H1 (cell line): Measurements from ENCODE around the gene RALGAPA1. TPM values are rescaled to one million over a fixed set of nuclear protein-coding genes. Genes with fewer than 3 reads are reported as not detected.

Experiments used
- CTCF ChIA-PET: fragments of 300-600 bp; sonication (Branson Sonifier 250); formaldehyde crosslinking; loops from one replicate; lab custom pipeline; 2021; ENCODE audit not compliant: partially characterized antibody; lab: Charles Lee
- POLR2A ChIA-PET: fragments of 300-600 bp; sonication (Branson Sonifier 250); formaldehyde crosslinking; loops from one replicate; lab custom pipeline; 2021; ENCODE audit warnings: inconsistent platforms; ENCODE audit not compliant: partially characterized antibody; lab: Charles Lee
- DNase-seq, 2 experiments: peaks; one replicate each; pipeline versions ENCODE4 v3.0.0 to v3.0.0-alpha.2; 2010 to 2022; ENCODE audit warnings: low spot score in 2 of 2, low read depth in 1 of 2, mixed read lengths in 1 of 2
- FAIRE-seq: peaks from 2 replicates; lab custom pipeline; 2011; peaks lifted over from hg19 to GRCh38; lab: Jason Lieb, UNC
- H2AFZ ChIP-seq: 2 replicates; pipeline ENCODE4 v1.8.1; 2012; ENCODE audit warnings: low read length, inconsistent platforms
- H2AK5ac ChIP-seq: 2 replicates; pipeline ENCODE4 v1.6.1; 2013; ENCODE audit warnings: low read depth, low read length
- H2BK120ac ChIP-seq: replicated peaks from 2 replicates; pipeline ENCODE3; 2013; ENCODE audit warnings: low read depth, low read length, inconsistent platforms
- H2BK12ac ChIP-seq: 2 replicates; pipeline ENCODE4 v1.6.1; 2013; ENCODE audit warnings: low read depth, low read length
- H2BK15ac ChIP-seq: 2 replicates; pipeline ENCODE4 v1.6.1; 2013; ENCODE audit warnings: low read length
- H2BK20ac ChIP-seq: 2 replicates; pipeline ENCODE4 v1.6.1; 2013; ENCODE audit warnings: low read length
- H2BK5ac ChIP-seq: 2 replicates; pipeline ENCODE4 v1.6.1; 2013; ENCODE audit warnings: low read depth, low read length
- H3K14ac ChIP-seq: 2 replicates; pipeline ENCODE4 v1.6.1; 2013; ENCODE audit warnings: inconsistent platforms; ENCODE audit not compliant: insufficient read length
- H3K18ac ChIP-seq: 2 replicates; pipeline ENCODE4 v1.6.1; 2013; ENCODE audit warnings: low read length; ENCODE audit errors: extremely low read depth
- H3K23ac ChIP-seq: 2 replicates; pipeline ENCODE4 v1.6.1; 2013; ENCODE audit warnings: inconsistent platforms; ENCODE audit not compliant: insufficient read length
- H3K23me2 ChIP-seq: 2 replicates; pipeline ENCODE4 v1.6.1; 2013; ENCODE audit warnings: low read depth, low read length
- H3K27ac ChIP-seq: 2 replicates; pipeline ENCODE4 v1.6.1; 2011; ENCODE audit warnings: low read depth, low read length, inconsistent platforms
- H3K27me3 ChIP-seq, 4 experiments: replicated peaks in 1 of 4; 1 replicate in 1 of 4; 2 replicates in 3 of 4; pipeline versions ENCODE4 v1.6.1 to v1.8.1; 2011 to 2013; ENCODE audit warnings: low read length in 3 of 4, mild to moderate bottlenecking in 3 of 4, inconsistent platforms in 2 of 4, mixed read lengths in 2 of 4, moderate library complexity in 1 of 4; ENCODE audit not compliant: control insufficient read depth in 3 of 4, insufficient read depth in 3 of 4; ENCODE audit errors: extremely low read depth in 1 of 4
- H3K36me3 ChIP-seq, 4 experiments: 2 replicates each; pipeline versions ENCODE4 v1.6.1 to v1.8.1; 2011 to 2013; ENCODE audit warnings: mild to moderate bottlenecking in 4 of 4, low read length in 3 of 4, moderate library complexity in 2 of 4, control low read depth in 1 of 4, inconsistent platforms in 1 of 4; ENCODE audit not compliant: insufficient read depth in 4 of 4, control insufficient read depth in 2 of 4
- H3K4ac ChIP-seq: replicated peaks from 2 replicates; pipeline ENCODE3; 2013; ENCODE audit warnings: low read length, low read depth, mixed read lengths, inconsistent platforms; ENCODE audit not compliant: insufficient read length
- H3K4me1 ChIP-seq, 4 experiments: replicated peaks in 1 of 4; 1 replicate in 1 of 4; 2 replicates in 3 of 4; pipeline versions ENCODE4 v1.6.1 to v1.8.1; 2011 to 2013; ENCODE audit warnings: low read length in 3 of 4, inconsistent platforms in 2 of 4, mixed read lengths in 1 of 4; ENCODE audit not compliant: insufficient read depth in 4 of 4, control insufficient read depth in 3 of 4
- H3K4me2 ChIP-seq, 2 experiments: 2 replicates each; pipeline versions ENCODE4 v1.6.1 to v1.8.1; 2011 to 2013; ENCODE audit warnings: low read depth in 2 of 2, low read length in 2 of 2, control low read depth in 1 of 2, inconsistent platforms in 1 of 2, mild to moderate bottlenecking in 1 of 2; ENCODE audit not compliant: insufficient read depth in 1 of 2
- H3K4me3 ChIP-seq, 4 experiments: fragments of 200-600, 300-600 bp in 1 of 4; sonication (generic), shearing (Covaris generic), sonication (Bioruptor Twin) in 1 of 4; 2 replicates each; pipeline versions ENCODE4 v1.5.1 to v1.8.1; 2011 to 2016; ENCODE audit warnings: low read length in 4 of 4, low read depth in 3 of 4, control low read depth in 2 of 4, inconsistent platforms in 2 of 4, mild to moderate bottlenecking in 2 of 4, mixed read lengths in 1 of 4, moderate library complexity in 1 of 4; ENCODE audit not compliant: insufficient read depth in 2 of 4; ENCODE audit errors: extremely low read depth in 1 of 4
- H3K56ac ChIP-seq: replicated peaks from 2 replicates; pipeline ENCODE3; 2013; ENCODE audit warnings: low read depth, mild to moderate bottlenecking, mixed read lengths, low read length, inconsistent platforms; ENCODE audit not compliant: insufficient read length
- H3K79me1 ChIP-seq: 2 replicates; pipeline ENCODE4 v1.6.1; 2013; ENCODE audit warnings: low read depth, low read length, control low read depth
- H3K79me2 ChIP-seq, 2 experiments: 2 replicates each; pipeline versions ENCODE4 v1.6.1 to v1.8.1; 2012 to 2013; ENCODE audit warnings: low read length in 2 of 2, mild to moderate bottlenecking in 2 of 2, inconsistent platforms in 1 of 2; ENCODE audit not compliant: insufficient read depth in 2 of 2, control insufficient read depth in 1 of 2
- H3K9ac ChIP-seq, 4 experiments: replicated peaks in 1 of 4; 1 replicate in 1 of 4; 2 replicates in 3 of 4; pipeline versions ENCODE4 v1.6.1 to v1.8.1; 2011 to 2013; ENCODE audit warnings: low read depth in 3 of 4, low read length in 3 of 4, control low read depth in 2 of 4, mild to moderate bottlenecking in 2 of 4, moderate library complexity in 2 of 4, inconsistent platforms in 1 of 4; ENCODE audit errors: extremely low read depth in 1 of 4
- H3K9me3 ChIP-seq, 2 experiments: 2 replicates each; pipeline versions ENCODE4 v1.6.1 to v1.8.1; 2012 to 2013; ENCODE audit warnings: mild to moderate bottlenecking in 2 of 2, moderate library complexity in 2 of 2, control low read depth in 1 of 2, inconsistent platforms in 1 of 2, low read depth in 1 of 2, low read length in 1 of 2, mixed read lengths in 1 of 2; ENCODE audit not compliant: insufficient read depth in 2 of 2
- H4K20me1 ChIP-seq, 2 experiments: replicated peaks in 1 of 2; 2 replicates each; pipeline versions ENCODE3 to v1.8.1; 2011 to 2013; ENCODE audit warnings: inconsistent platforms in 2 of 2, low read length in 2 of 2, mild to moderate bottlenecking in 1 of 2; ENCODE audit not compliant: insufficient read depth in 2 of 2, control insufficient read depth in 1 of 2
- H4K5ac ChIP-seq: 2 replicates; pipeline ENCODE4 v1.6.1; 2013; ENCODE audit warnings: low read length, low read depth, mixed read lengths, inconsistent platforms; ENCODE audit not compliant: insufficient read length
- H4K8ac ChIP-seq: 2 replicates; pipeline ENCODE4 v1.8.0; 2013; ENCODE audit warnings: mild to moderate bottlenecking, moderate library complexity, low read length, inconsistent platforms; ENCODE audit not compliant: insufficient read depth; ENCODE audit errors: extremely low read depth
- H4K91ac ChIP-seq: replicated peaks from 2 replicates; pipeline ENCODE3; 2013; ENCODE audit warnings: low read length, mixed read lengths, inconsistent platforms; ENCODE audit not compliant: insufficient read length
- GABPA ChIP-seq: IDR thresholded peaks from 2 replicates; pipeline ENCODE4 v1.6.1; 2011; ENCODE audit warnings: mild to moderate bottlenecking, low read length, moderate library complexity, borderline replicate concordance; ENCODE audit not compliant: insufficient read depth
- GTF2F1 ChIP-seq: IDR thresholded peaks from 2 replicates; pipeline ENCODE4 v1.6.1; 2012; ENCODE audit warnings: low read depth, low read length, improper control_type of control experiment, borderline replicate concordance
- YY1 ChIP-seq: IDR thresholded peaks from 2 replicates; pipeline ENCODE4 v1.6.1; 2011; ENCODE audit warnings: low read depth, mild to moderate bottlenecking, low read length
- WGBS, 2 experiments: shearing (Covaris generic) in 1 of 2; methylation state at CpG; one replicate each; pipeline versions ENCODE4 v1.1.6 to v1.1.7; 2013 to 2015; ENCODE audit warnings: low lambda C conversion rate in 2 of 2, mixed read lengths in 2 of 2, inconsistent platforms in 1 of 2, low coverage in 1 of 2, missing lambda C conversion rate in 1 of 2; ENCODE audit not compliant: insufficient replicate concordance in 2 of 2, insufficient coverage in 1 of 2, insufficient read length in 1 of 2; ENCODE audit errors: extremely low coverage in 1 of 2, missing lambda C conversion rate in 1 of 2; 5-methylcytosine and 5-hydroxymethylcytosine counted together
- polyA plus RNA-seq, 7 experiments: library from polyadenylated mRNA; depleted of rRNA in 3 of 7; stranded (reverse) in 5 of 7; unstranded in 2 of 7; fragments of >200 nt in 5 of 7; fragments of 200-250 nt in 2 of 7; gene quantifications; 1 replicate in 5 of 7; 2 replicates in 1 of 7; 4 replicates in 1 of 7; pipeline versions ENCODE4 v1.2.1 to v1.2.3, GENCODE V29; 2011 to 2013; ENCODE audit warnings: missing spikeins in 2 of 7, mixed read lengths in 2 of 7
- total RNA-seq: library from RNA; stranded (reverse); fragmentation: NEBNext Ultra II Directional; extraction: Animal tissue kit (Norgen Biotek cat#: 25700); gene quantifications from 2 replicates; pipeline ENCODE4 v1.2.1, GENCODE V29; 2021
- TF ChIP-seq, protein P1 (sequence below), 3 experiments: IDR thresholded peaks; 1 replicate in 2 of 3; 2 replicates in 1 of 3; pipeline versions ENCODE4 v1.5.1 to v1.6.1; 2011; ENCODE audit warnings: low read length in 3 of 3, mild to moderate bottlenecking in 3 of 3, inconsistent platforms in 2 of 3, low read depth in 1 of 3, moderate library complexity in 1 of 3; ENCODE audit not compliant: insufficient read depth in 1 of 3; ENCODE audit errors: control extremely low read depth in 1 of 3

The RALGAPA1 gene
- total and polyA plus RNA-seq, 2 of the 8 experiments (the other 6 are each of a cell fraction or from before 2014, with no cell fraction given): 4.2 to 26.7 TPM

- H3K4ac ChIP-seq: no peak overlapping the region
- ChIA-PET POLR2A (no interaction called here), CTCF (no interaction called here)
- no peaks in the 10 kb centered on the region for H3K79me1 ChIP-seq
- no peak overlapping the region for H2BK120ac ChIP-seq
- H3K27ac ChIP-seq: no peak overlapping the region
- no peak overlapping the region for H2BK15ac ChIP-seq
- no peak overlapping the region for H2BK20ac ChIP-seq
- no peak overlapping the region for H2BK12ac ChIP-seq
- DNase-seq (no peak), FAIRE-seq (no peak)
- no peak overlapping the region for H3K56ac ChIP-seq
- H3K18ac ChIP-seq: no peak overlapping the region
- no peak overlapping the region for H2AK5ac ChIP-seq
- H3K14ac ChIP-seq: no peak overlapping the region
- no peak overlapping the region for H3K4me2 ChIP-seq
- no peak overlapping the region for H3K23ac ChIP-seq
- H2AFZ ChIP-seq: no peak overlapping the region
- H2BK5ac ChIP-seq: no peak overlapping the region
- no peak overlapping the region for H4K8ac ChIP-seq
- TF ChIP-seq GTF2F1 (no peak), GABPA (no peak), YY1 (no peak)
- TF ChIP-seq, protein P1, sequence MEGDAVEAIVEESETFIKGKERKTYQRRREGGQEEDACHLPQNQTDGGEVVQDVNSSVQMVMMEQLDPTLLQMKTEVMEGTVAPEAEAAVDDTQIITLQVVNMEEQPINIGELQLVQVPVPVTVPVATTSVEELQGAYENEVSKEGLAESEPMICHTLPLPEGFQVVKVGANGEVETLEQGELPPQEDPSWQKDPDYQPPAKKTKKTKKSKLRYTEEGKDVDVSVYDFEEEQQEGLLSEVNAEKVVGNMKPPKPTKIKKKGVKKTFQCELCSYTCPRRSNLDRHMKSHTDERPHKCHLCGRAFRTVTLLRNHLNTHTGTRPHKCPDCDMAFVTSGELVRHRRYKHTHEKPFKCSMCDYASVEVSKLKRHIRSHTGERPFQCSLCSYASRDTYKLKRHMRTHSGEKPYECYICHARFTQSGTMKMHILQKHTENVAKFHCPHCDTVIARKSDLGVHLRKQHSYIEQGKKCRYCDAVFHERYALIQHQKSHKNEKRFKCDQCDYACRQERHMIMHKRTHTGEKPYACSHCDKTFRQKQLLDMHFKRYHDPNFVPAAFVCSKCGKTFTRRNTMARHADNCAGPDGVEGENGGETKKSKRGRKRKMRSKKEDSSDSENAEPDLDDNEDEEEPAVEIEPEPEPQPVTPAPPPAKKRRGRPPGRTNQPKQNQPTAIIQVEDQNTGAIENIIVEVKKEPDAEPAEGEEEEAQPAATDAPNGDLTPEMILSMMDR (IDR thresholded peaks at IDR 0.05; ENCODE audit: control extremely low read depth in 1 of 3, insufficient read depth in 1 of 3, low read depth in 1 of 3, low read length in 3 of 3): no peak
- H3K4me1 ChIP-seq: no peaks in the 10 kb centered on the region
- H3K79me2 ChIP-seq: no peaks in the 10 kb centered on the region
- H3K9ac ChIP-seq: no peak overlapping the region
- H4K91ac ChIP-seq: no peak overlapping the region
- H3K23me2 ChIP-seq: no peaks in the 10 kb centered on the region
- H3K9me3 ChIP-seq: no peaks in the 10 kb centered on the region
- no peaks in the 10 kb centered on the region; a peak in 1 of 8 replicates for H3K36me3 ChIP-seq
- peaks cover 0 to 2% of the 10 kb centered on the region in 2 experiments for H4K20me1 ChIP-seq
- no peaks in the 10 kb centered on the region for H3K27me3 ChIP-seq
- H4K5ac ChIP-seq: no peak overlapping the region
- H3K4me3 ChIP-seq: no peak overlapping the region
- WGBS, 2 experiments: 98% methylated on average over 3 of the region's 3 CpGs; no CpG with 5 or more reads in 1 of the 2 experiments
These were observed 67.6 kb downstream of the RALGAPA1 start for GRCh38 chr14:35741345-35742031.
